ENCODE measurements around the gene NMUR2. TPM values are rescaled to one million over a fixed set of nuclear protein-coding genes. Genes with fewer than 3 reads are reported as not detected.

NMUR2 gene
- total RNA-seq, 1 experiment from 2014 or later: not detected

DNA sequence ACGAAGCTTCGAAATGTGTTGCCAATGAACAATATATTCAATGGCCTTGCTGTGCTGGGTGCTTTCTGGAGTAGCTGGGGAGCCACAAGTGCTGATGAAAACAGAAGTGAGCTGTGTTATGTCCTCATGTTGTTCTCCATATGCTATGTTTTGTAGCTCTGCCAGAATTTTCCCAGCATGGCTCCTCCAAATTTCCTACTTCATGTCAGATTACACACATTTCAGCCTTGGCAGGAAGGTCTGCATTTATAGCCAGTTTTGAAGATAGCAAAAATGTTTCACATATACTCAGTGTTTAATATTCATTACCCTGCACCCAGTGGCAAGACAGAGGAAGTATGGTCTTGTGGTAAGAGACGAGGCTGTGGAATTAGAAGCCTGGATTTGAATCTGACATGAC lies 22.6 kb upstream of the NMUR2 start:
- Histone ChIP-seq H3K9ac (ENCODE audit: low read length) (no peak overlapping the region), H3K9me2 (ENCODE audit: insufficient read depth) (no peaks in the 10 kb centered on the region), H3K36me3 (ENCODE audit: control insufficient read depth in 1 of 2, insufficient read depth in 2 of 2, low read length in 2 of 2) (no peaks in the 10 kb centered on the region), H3K4me3 (replicated peaks in 1 of 2; ENCODE audit: low read depth in 1 of 2, low read length in 2 of 2) (no peak overlapping the region), H3K79me2 (ENCODE audit: insufficient read depth, low read length) (no peaks in the 10 kb centered on the region), H3K4me2 (ENCODE audit: low read length) (no peak overlapping the region), H3K9me3 (ENCODE audit: control insufficient read depth in 1 of 2, insufficient read depth in 1 of 2, low read depth in 1 of 2, low read length in 2 of 2) (no peaks in the 10 kb centered on the region), H3K27ac (ENCODE audit: low read depth, low read length) (no peak overlapping the region), H3K4me1 (ENCODE audit: control insufficient read depth in 1 of 2, insufficient read depth in 2 of 2, low read length in 2 of 2) (no peaks in the 10 kb centered on the region), H3K27me3 (ENCODE audit: insufficient read depth, low read length) (no peaks in the 10 kb centered on the region), H4K20me1 (ENCODE audit: insufficient read depth) (no peaks in the 10 kb centered on the region), H2AFZ (ENCODE audit: low read depth, low read length, poor library complexity, severe bottlenecking) (no peak overlapping the region)
- DNase-seq (ENCODE audit: low read depth, low spot score) (no peak), ATAC-seq (no peak)
- POLR2A ChIA-PET: no interaction called here
- no TSS peak for BruUV-seq (replicated peaks)
- TF ChIP-seq, protein P1, sequence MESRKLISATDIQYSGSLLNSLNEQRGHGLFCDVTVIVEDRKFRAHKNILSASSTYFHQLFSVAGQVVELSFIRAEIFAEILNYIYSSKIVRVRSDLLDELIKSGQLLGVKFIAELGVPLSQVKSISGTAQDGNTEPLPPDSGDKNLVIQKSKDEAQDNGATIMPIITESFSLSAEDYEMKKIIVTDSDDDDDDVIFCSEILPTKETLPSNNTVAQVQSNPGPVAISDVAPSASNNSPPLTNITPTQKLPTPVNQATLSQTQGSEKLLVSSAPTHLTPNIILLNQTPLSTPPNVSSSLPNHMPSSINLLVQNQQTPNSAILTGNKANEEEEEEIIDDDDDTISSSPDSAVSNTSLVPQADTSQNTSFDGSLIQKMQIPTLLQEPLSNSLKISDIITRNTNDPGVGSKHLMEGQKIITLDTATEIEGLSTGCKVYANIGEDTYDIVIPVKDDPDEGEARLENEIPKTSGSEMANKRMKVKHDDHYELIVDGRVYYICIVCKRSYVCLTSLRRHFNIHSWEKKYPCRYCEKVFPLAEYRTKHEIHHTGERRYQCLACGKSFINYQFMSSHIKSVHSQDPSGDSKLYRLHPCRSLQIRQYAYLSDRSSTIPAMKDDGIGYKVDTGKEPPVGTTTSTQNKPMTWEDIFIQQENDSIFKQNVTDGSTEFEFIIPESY (IDR thresholded peaks at IDR 0.05; ENCODE audit: extremely low read depth, insufficient replicate concordance, low read length): no peak
- TF ChIP-seq ZFX (IDR thresholded peaks at IDR 0.05) (no peak), POLR2AphosphoS5 (IDR thresholded peaks at IDR 0.05; ENCODE audit: low read depth, low read length) (no peak), RAD21 (IDR thresholded peaks at IDR 0.05; ENCODE audit: low read depth) (no peak), CEBPB (IDR thresholded peaks at IDR 0.05; ENCODE audit: low read depth) (no peak), SP1 (IDR thresholded peaks at IDR 0.05; ENCODE audit: low read depth) (no peak), YY1 (IDR thresholded peaks at IDR 0.05; ENCODE audit: extremely low read depth, insufficient replicate concordance, low read depth, low read length) (no peak), EZH2phosphoT487 (IDR thresholded peaks at IDR 0.05; ENCODE audit: borderline replicate concordance) (no peak), JUND (IDR thresholded peaks at IDR 0.05) (no peak), CBX3 (IDR thresholded peaks at IDR 0.05; ENCODE audit: low read depth) (no peak), FOSL1 (IDR thresholded peaks at IDR 0.05; ENCODE audit: low read depth) (no peak), ZNF274 (IDR thresholded peaks at IDR 0.05; ENCODE audit: low read depth, low read length) (no peak), EGR1 (IDR thresholded peaks at IDR 0.05; ENCODE audit: low read depth) (no peak), SRF (IDR thresholded peaks at IDR 0.05; ENCODE audit: low read depth) (no peak), TCF7L2 (IDR thresholded peaks at IDR 0.05; ENCODE audit: borderline replicate concordance, extremely low read depth, insufficient read depth, insufficient read length) (no peak), ELF1 (IDR thresholded peaks at IDR 0.05; ENCODE audit: borderline replicate concordance, low read depth) (no peak), EZH2 (IDR thresholded peaks at IDR 0.05) (no peak)
- TF ChIP-seq, protein P2, sequence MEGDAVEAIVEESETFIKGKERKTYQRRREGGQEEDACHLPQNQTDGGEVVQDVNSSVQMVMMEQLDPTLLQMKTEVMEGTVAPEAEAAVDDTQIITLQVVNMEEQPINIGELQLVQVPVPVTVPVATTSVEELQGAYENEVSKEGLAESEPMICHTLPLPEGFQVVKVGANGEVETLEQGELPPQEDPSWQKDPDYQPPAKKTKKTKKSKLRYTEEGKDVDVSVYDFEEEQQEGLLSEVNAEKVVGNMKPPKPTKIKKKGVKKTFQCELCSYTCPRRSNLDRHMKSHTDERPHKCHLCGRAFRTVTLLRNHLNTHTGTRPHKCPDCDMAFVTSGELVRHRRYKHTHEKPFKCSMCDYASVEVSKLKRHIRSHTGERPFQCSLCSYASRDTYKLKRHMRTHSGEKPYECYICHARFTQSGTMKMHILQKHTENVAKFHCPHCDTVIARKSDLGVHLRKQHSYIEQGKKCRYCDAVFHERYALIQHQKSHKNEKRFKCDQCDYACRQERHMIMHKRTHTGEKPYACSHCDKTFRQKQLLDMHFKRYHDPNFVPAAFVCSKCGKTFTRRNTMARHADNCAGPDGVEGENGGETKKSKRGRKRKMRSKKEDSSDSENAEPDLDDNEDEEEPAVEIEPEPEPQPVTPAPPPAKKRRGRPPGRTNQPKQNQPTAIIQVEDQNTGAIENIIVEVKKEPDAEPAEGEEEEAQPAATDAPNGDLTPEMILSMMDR (IDR thresholded peaks at IDR 0.05 in 2 of 3, conservative IDR thresholded peaks at IDR 0.05 in 1 of 3; ENCODE audit: borderline replicate concordance in 1 of 3, insufficient read depth in 1 of 3, low read depth in 2 of 3, low read length in 2 of 3): no peak
- TF ChIP-seq, protein P3, sequence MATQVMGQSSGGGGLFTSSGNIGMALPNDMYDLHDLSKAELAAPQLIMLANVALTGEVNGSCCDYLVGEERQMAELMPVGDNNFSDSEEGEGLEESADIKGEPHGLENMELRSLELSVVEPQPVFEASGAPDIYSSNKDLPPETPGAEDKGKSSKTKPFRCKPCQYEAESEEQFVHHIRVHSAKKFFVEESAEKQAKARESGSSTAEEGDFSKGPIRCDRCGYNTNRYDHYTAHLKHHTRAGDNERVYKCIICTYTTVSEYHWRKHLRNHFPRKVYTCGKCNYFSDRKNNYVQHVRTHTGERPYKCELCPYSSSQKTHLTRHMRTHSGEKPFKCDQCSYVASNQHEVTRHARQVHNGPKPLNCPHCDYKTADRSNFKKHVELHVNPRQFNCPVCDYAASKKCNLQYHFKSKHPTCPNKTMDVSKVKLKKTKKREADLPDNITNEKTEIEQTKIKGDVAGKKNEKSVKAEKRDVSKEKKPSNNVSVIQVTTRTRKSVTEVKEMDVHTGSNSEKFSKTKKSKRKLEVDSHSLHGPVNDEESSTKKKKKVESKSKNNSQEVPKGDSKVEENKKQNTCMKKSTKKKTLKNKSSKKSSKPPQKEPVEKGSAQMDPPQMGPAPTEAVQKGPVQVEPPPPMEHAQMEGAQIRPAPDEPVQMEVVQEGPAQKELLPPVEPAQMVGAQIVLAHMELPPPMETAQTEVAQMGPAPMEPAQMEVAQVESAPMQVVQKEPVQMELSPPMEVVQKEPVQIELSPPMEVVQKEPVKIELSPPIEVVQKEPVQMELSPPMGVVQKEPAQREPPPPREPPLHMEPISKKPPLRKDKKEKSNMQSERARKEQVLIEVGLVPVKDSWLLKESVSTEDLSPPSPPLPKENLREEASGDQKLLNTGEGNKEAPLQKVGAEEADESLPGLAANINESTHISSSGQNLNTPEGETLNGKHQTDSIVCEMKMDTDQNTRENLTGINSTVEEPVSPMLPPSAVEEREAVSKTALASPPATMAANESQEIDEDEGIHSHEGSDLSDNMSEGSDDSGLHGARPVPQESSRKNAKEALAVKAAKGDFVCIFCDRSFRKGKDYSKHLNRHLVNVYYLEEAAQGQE (IDR thresholded peaks at IDR 0.05; ENCODE audit: low read depth): no peak
- TF ChIP-seq, protein P4, sequence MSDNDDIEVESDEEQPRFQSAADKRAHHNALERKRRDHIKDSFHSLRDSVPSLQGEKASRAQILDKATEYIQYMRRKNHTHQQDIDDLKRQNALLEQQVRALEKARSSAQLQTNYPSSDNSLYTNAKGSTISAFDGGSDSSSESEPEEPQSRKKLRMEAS (IDR thresholded peaks at IDR 0.05): no peak
- RAD21 ChIA-PET (ENCODE audit: low non-redundant PET in 1 of 2, low total read pairs in 2 of 2, uncharacterized antibody in 2 of 2, unreplicated experiment in 2 of 2): no interaction called here
- intact Hi-C loops (cut with micrococcal nuclease): no loop called here
- CTCF ChIA-PET: no interaction called here
